HG02981 (cell line): ENCODE data around the gene HECTD4.
"Not testable (repeated sequence)": the region's sequence is repeated elsewhere in the genome, so short reads cannot be mapped to it uniquely, and the experiment has no call there.

ENCODE experiments used
- ATAC-seq: cut with Tn5 transposase; IDR thresholded peaks from one replicate; pipeline ENCODE4 v1.9.1; 2021; ENCODE audit warnings: mild to moderate bottlenecking, moderate library complexity; ENCODE audit not compliant: unreplicated experiment

HECTD4 gene

GRCh38 chr12:112359290-112359689 is 22.9 kb downstream of the HECTD4 start:
- ATAC-seq, result no peak

GRCh38 chr12:112357214-112357613 is 25.0 kb downstream of the HECTD4 start:
- ATAC-seq, result no peak

DNA sequence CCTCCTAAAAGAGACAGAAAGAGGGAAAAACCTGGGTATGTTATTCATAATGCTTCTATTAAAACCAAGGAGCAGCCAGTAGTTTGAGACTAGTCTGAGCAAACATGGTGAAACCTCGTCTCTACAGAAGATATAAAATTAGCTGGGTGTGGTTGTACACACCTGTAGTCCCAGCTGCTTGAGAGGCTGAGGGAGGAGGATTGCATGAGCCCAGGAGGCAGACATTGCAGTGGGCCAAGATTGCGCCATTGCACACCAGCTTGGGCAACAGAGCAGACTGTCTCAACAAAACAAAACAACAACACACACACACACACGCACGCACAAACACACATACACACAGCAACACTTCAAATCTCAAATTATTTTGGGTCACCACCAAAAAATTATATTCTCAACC is 27.8 kb downstream of the HECTD4 start:
- no peak for ATAC-seq

GRCh38 chr12:112353393-112353792 is 28.8 kb downstream of the HECTD4 start:
- no peak for ATAC-seq

DNA sequence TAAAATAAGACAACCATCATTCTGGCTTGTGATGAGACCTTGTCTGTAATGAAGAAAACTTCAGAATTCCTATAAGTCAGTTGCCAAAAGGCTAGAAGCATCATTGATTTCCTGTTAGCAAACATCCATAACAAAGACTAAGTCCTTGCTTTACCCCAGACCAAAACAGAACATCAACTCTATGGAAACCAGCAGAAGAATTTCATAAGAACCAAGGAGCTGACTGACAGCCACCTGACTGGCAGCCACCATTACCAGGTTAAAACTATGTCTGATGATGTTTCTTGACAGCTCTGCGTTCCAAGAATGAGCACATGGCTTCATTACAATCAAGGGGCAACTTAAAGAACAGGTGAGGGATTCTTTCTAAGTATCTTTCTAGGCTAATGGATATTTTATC is 29.3 kb downstream of the HECTD4 start:
- ATAC-seq, result no peak

GRCh38 chr12:112350593-112351592 is 31.3 kb downstream of the HECTD4 start:
- ATAC-seq, result no peak

- ATAC-seq, result no peak
These were observed 32.8 kb downstream of the HECTD4 start for GRCh38 chr12:112349431-112349830.

DNA sequence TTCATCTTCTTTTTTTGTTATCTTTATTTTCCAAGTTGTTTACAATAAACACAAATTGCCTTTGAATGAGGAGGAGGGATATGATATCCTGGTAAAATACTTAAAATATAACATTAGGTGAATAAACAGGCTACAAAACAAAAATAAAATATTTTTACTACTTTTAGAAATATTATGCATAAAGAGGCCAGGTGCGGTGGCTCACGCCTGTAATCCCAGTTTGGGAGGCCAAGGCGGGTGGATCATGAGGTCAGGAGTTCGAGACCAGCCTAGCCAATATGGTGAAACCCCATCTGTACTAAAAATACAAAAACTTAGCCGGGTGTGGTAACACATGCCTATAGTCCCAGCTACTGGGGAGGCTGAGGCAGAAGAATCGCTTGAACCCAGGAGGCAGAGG is 33.3 kb downstream of the HECTD4 start:
- not testable (repeated sequence) for ATAC-seq

DNA sequence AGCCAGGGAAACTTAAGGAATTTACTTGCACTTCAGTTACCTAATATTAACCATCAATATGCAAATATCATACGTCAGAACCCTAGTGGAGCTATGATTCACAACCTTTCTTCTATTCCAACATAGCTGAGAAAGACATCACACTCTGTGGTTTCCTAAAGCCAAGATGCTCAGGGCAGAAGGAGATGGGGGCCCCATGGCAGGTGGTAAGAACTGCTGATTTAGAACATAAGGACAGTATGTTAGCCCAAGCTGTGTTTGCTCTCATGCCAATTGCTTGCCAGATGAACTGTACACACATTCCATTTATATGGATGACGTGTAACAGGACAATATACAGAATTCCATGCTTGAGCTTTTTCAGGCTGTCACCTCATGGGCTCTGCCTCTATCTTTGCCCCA is 34.6 kb downstream of the HECTD4 start:
- peak; percentile 57 for ATAC-seq

DNA sequence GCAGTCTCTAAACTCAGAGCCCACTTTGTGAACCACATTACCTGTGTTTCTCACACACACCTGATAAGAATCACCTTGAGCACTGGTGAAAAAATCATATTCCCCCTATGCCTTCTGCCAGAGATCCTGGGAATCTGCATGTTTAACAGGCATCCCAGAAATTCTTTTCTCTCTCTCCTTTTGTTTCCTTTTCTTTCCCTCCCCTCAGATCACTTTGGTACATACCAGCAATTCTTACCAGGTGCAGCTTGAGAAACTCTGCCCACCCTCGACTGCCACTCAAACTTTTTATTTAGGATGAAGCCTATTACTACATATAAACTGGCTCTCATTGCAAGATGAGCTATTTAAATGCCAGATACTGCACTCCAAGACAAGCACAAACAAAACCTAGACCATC is 36.0 kb downstream of the HECTD4 start:
- ATAC-seq, result no peak

DNA sequence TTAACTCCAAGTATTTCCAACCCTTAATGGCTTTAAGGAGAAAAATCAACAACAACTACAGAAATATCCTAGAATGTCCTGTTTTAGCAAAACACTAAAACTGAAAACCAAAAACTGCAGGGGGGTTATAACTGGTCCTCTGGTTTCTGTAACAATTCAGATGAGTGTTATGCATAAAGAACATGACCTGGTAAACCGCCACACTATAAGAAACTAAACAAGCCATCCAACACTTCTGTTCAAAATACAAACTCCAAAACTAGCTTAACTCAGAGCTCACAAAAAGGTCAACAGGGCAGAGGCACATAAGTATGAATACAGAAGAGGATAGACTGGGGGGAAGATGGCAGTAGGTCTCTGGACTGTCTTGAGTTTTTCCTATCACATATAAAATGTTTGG is 38.0 kb downstream of the HECTD4 start:
- ATAC-seq, result no peak

DNA sequence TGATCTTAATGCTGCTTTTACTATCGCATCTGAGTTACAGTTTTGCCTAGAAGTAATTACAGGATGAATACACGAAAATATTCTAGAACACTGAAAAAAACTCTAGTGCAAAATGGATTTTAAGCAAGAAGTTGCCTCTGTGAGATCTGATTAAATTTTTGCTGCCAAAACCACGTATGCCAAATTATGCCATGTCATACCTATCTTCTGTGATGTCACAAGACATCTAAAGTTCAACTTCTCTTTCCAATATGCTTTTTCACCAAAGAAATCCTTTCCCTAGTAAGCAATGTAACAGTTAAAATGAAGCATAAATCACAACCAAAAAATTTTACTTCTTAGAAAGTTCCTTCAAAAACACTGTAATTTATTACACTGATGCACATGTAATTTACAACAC is 39.6 kb downstream of the HECTD4 start:
- ATAC-seq, result no peak

- ATAC-seq, result no peak
These were observed 41.0 kb downstream of the HECTD4 start for GRCh38 chr12:112341046-112341825.

DNA sequence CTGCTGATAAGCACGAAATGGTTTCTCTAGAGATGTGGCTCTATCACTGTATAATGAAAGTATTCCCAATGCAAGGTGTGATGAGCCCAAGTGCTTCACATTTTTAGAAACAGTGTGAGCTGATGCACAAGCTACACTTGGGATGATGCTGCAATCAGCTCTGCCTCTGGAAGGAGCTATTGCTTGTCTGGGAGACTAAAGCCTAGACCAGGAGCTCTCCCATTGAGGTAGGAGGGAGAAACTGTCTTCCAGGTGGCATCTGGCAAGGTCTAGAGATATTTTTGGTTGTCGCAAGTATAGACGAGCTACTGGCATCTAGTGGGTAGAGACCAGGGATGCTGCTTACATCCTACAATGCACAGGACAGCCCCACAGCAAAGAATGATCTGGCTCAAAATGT is 42.0 kb downstream of the HECTD4 start:
- ATAC-seq, result no peak

GRCh38 chr12:112334999-112335398 is 47.2 kb downstream of the HECTD4 start:
- ATAC-seq, result not testable (repeated sequence)

- ATAC-seq, result no peak
These were observed 49.2 kb downstream of the HECTD4 start for GRCh38 chr12:112333019-112333418.

- ATAC-seq, result no peak
These were observed 50.3 kb downstream of the HECTD4 start for GRCh38 chr12:112331886-112332285.

DNA sequence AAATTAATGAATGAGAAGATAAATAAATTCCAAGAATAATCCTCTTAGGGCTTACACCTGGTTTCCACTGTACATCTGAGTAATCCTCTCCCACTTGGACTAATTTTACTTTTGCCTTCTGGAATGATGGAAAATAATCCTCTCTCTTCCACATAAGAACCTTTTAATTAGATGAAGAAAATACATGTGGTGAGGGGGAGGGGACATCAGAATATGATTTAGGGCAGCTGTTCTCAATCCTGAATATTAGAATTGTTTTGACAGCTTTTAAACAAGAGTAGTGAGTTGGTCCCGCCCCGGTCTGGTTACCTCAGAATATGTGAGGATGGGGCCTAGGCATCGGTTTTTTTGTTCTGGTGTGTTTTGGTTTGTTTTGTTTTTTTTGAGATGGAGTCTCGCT is 51.5 kb downstream of the HECTD4 start:
- no peak for ATAC-seq

DNA sequence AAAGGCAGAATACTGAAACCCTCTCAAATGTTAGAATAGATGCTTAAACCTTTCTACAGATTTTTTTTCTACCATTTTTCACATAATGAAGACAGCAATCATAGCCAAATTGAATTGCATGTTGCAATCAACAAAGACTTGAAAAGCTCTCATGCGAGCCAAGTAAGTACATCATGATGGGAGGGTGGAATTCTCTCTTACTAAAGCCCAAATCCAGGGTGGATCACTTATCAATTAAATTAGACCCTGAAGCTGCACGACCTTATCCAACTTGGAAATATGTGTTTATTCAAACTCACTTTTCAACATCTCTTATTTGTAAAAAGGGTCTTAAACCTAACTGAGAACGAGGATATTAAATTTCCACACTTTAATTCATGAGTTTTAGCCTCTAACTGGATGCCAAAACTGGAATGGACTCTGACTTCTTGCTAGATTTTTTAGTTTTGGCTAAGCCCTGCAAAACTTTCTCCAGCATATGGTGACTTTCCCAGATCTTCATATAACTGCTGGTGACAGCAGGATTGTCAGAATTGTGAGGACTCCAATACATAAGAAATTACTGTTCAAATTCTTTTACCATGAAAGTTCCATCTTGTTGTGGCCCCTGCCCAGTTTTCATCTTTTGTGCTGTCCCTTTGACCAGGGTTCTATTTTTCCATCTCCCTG is 53.6 kb downstream of the HECTD4 start:
- no peak for ATAC-seq

- ATAC-seq, result no peak
These were observed 54.9 kb downstream of the HECTD4 start for GRCh38 chr12:112327209-112327938.
